Activated CD8-positive, alpha-beta memory T cell treated with anti-CD3 and anti-CD28 coated beads, Interleukin-2, amount 50 U/mL, for 48 hours (primary cell): ENCODE measurements around the gene TRIM43B.
"Not testable (repeated sequence)": the region's sequence is repeated elsewhere in the genome, so short reads cannot be mapped to it uniquely, and the experiment has no call there.

Source experiments
- DNase-seq: peaks from one replicate; pipeline ENCODE4 v3.0.0-alpha.2; 2020

TRIM43B gene

DNA sequence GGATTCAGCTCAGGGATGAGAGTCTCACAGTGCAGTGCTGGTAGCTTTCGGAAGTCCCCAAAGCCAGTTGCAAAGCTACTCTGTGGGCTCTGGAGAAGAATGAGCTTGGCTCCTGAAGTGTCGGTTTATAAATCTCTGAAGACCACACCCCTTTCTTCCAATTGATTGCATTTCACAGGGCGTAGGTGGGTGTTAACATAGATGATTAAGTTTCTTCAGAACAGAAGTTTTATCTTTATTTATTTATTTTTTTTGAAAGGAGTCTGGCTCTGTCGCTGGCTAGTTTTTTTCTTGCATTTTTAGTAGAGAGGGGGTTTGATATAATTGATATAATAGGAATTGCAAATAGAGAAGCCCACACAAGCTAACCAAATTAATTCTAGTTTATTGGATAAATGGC lies at the start of gene TRIM43B:
Gene TRIM43B (minus strand): TSS at position 101 of the 400 bp plus-strand sequence. CDS start 2,040 bp downstream, outside the sequence.
- DNase-seq: not testable (repeated sequence)

DNA sequence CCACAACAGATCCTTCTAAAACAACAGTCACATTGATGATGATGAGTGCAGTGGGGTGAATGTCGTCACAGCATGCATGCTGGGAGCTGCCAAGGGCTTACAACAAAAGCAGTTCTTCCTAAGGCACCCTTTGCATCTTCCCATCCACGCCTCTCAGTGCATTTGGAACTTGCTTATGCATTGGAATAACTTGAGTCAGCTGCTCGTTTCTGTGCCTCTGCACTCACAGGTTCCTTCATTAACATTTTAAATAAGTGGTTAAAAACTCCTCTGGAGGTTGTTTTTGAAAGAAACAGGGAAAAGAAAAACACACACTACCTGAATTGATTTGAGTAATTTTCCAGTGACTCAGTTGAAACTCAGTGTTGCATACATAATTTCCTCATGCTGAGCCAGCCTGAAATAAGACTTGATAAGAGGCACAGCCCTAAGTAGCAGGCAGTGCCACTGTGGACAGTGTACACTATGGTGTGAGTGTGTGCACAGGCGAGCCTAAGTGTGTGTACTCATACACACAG lies 46.8 kb upstream of the TRIM43B start:
- DNase-seq: no peak

DNA sequence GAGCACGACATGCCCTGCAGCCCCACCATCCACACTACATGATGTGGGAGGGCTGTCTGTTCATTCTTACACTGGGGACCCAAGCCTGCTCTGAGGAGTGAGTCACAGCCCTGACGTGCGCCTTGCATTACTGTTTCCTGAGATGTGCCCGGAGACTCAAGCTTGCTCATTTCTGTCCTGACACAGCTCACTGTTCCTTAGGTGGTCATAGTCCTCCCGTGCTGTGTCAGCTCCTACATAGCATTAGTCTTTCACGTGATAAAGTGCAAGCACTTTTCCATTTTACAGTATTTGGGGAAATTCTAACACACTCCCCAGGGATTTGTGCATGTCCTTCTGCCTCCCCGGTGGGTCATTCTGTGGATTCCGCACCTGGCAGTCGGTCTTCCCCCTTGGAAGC lies 46.2 kb upstream of the TRIM43B start:
- no peak for DNase-seq

DNA sequence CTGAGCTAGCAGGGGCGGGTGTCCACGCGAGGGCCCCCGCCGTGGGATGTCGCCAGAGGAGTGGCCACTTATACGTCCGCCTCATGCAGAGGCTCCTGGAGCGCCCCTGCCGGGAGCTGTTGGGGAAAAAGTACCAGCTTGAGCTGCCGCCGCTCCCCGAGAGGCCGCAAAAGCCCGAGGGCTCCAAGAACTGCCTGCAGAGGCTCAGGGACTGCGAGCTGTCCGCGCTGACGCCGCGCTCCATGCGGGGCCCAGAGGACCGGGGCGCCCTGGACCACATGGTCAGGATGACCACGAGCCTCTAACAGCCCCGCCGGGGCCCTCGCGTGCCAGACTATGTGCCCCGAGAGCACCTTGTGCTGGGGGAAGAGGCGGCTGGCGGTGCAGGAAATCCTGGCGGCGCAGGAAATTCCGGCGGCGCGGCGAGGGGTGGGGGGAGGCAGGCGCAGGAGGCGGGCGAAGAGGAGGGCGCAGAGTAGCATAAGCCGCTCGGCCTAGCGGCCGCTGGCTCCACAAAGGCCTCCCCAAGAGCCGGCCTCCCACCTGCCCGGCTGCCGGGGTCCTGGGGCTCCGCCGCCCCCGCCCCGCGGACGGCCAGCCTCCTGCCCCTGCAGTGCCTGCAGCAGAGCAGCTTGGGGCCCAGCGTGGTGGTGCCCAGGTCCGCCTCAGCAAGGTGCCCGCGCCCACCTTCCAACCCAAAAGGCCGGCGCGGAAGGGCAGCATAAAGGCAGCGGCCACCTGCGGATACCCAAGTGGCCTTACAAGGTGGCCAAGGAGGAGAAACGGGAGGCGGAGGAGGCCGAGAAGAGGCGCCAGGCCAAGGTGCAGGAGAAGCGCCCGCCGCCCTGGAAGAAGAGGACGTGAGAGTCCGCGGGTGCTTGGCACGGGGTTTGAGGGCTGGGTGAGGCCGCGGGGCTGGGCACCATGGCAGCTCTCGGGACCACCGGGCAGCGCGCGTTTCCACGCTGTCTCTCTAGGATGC lies 42.1 kb upstream of the TRIM43B start:
- peak; percentile 83 for DNase-seq

DNA sequence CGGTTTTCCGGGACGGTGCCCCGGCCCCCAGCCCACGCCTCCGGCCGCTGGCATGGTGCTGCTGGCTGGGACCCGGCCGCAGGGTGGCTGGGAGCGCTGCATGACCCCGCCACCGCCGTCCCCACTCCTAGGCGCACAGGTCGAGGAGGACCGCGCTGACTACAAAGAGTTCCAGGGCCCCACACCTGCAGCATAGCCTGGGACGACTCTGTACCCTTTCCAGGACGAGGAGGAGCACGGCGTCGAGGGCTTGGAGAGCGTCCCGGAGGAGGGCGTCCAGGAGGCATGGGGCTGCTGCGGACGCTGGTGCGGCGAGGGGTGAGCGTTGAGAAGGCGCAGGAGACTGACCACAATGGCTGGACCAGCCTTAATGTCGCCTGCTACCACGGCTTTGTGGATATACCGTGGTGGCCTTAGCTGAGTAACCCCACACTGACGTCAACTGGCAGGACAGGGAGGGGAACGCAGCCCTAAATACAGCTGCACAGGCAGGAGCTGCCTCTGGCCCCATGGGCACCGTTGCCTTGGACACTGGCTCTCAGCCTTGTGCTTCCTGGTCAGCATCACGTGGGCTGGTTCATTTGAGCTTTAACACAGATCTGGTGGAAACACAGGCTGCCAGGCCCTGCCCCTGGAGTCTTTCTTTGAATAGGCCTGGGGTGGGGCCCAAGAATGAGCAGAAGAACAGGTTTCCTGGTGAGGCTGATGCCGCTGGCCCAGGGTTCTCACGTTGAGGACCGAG lies 40.9 kb upstream of the TRIM43B start:
- no peak for DNase-seq

DNA sequence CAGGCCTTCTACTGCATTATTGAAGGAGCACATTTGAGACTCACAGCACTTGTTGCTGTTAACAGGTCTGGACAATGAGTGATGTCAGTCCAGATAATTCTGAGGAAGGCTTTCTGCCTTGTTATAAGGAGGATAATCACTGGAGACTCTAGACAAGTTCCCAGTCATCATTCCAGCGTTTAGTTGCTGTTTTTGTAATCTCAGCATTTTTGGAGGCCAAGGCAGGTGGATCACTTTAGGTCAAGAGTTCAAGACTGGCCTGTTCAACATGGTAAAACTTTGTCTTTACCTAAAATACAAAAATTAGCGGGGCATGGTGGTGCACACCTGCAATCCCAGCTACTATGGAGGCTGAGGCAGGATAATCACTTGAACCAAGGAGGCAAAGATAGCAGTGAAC lies 39.6 kb upstream of the TRIM43B start:
- DNase-seq: no peak

DNA sequence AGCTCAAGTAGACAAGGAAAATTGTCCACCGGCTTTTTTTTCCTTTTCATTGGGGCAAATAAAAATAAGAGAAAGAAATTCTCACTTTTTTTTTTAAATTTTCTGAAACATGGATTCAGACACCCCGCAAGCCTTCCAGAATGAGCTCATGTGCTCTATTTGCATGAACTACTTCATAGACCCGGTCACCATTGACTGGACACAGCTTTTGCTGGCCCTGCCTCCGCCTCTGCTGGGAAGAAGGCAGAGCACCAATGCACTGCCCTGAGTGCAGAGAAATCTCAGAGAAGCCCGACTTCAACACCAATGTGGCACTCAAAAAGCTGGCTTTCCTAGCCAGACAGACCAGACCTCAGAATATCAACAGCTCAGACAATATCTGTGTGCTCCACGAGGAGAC lies 30.2 kb upstream of the TRIM43B start:
- no peak for DNase-seq

DNA sequence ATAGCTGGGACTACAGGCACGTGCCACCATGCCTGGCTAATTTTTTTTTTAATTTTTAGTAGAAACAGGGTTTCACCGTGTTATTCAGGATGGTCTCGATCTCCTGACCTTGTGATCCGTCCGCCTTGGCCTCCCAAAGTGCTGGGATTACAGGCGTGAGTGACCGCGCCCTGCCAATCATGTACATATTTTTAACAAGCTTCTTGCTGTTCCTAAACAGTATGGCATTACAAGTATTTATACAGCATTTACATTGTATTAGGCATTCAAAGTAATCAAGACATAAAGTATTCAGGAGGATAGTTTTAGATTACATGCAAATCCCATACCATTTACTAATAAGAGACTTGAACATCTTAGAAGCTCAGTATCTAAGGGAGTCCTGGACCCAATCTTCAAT lies 29.7 kb upstream of the TRIM43B start:
- not testable (repeated sequence) for DNase-seq

DNA sequence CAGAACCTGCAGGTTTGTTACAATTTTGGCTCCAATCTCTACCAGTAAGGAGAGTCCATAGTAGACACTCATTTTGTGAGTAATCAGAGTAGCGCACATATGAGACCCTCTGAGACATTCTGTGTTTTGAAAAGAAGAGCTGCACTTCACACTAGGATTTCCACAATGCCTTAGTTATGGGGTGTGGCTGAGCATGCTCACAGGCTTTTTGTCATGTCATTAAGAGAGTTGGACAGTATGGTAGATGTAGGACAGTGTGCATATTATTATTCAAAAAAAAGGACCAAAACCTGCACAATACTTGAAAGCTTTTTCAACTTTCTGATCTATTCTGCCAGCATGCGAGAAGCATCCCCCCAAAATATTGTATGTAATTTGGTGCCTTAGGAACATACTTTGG lies 24.9 kb upstream of the TRIM43B start:
- no peak for DNase-seq

DNA sequence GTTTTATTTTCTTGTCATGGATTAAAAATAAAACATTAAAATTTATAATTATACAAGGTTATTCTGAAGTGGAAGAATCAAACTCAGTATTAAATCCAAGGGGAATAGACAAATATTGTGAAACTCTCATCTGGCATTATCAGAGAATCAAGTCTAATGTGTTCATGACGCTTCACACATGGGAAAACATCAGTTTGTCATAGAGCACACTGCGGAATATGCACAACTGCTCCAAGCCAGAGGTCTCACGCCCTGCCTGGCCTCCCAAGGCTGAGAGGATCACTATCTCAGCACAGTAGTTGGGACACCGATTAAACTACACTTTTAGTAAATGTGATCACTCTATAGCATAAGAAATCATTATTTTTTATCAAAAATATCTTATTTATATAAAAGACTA lies 20.7 kb upstream of the TRIM43B start:
- DNase-seq: no peak

DNA sequence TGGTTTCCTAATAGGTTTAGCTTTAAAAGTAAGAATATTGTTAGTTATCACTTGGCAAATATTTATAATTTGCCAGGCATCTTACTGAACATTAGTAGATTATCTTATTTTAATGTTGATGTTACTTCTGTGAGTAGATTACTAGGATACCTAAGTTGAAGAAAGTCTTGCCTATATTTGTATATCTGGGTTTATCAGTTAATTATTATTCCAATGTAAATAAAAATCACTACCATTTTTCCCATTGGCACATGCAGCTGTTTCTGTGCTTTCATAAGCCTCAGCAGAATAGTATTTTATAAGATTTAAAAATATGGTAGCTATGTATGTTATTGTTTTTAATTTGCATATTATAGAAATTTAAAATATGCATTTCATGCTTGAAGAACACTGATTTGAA lies 16.3 kb upstream of the TRIM43B start:
- no peak for DNase-seq

DNA sequence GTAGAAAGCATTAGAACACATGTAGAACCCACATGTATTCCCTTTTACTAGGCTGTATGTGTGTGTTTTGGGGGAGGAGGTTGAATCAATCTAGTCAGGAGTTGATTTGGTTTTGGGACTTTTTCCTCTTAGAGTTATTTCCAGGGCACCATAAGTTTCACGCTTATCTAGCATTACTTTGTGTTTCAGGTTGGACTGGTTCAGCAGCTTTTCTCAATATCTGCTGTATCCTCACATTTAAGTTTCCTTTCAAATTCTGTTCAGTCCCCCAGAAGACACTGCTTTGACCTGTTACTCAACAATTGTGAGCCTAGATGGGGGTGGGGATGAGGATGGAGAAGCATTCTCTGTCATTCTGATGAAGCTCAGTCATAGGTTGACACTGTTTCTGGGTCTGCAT lies 7.5 kb upstream of the TRIM43B start:
- not testable (repeated sequence) for DNase-seq

DNA sequence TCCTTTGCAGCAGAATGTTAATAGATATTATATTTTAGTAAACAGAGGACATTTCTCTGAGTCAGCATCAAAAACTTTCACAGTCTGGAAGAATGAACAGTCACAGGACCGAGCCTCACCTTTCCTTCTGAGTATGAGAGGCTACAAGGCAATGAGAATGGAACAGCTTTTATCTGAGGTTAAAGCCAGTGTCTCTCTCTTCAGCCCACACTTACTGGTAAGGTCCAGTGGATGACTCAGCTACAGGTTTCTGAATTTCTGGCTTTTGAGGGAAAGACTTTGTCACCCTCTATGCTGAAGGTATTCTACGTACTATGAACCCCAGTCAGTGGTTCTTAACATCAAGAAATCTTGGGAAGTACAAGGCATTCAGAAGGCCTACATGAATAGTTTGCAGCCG lies 9.5 kb downstream of the TRIM43B start:
- not testable (repeated sequence) for DNase-seq

DNA sequence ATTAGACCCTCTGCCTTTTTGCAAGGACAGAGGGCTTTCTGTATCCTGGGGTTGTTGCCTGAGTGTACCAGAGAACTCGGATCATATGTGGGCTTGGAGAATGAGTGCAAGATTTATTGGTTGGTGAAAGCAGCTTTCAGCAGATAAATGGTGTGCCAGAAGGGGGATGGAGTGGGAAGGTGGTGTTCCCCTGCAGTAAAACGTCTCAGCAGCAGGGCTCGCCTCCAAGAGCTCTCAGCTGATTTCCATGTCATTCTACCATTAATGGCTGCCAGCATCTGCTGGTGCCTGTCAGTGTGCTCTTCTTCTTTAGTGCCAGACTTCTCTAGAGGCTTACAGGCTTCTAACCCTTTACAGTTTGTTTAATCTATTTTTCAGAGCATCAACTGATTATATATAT lies 16.6 kb downstream of the TRIM43B start:
- DNase-seq: not testable (repeated sequence)

DNA sequence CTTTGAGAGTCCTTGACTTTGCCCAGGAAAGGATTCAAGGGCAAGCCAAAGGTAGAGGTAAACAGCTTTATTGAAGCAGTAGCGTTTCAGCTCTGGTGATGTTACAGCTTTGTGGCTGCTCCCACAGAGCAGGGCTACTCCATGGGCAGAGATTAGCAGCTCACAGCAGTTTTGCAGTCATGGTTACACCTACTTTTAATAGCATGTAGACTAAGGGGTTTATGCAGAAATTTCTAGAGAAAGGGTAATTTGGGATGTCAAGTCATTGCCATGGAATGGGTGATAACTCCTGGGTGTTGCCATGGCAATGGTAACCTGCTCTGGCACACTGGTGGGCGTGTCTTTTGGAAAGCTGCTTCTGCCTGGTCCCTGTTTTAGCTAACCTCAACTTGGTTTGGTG lies 18.0 kb downstream of the TRIM43B start:
- not testable (repeated sequence) for DNase-seq

DNA sequence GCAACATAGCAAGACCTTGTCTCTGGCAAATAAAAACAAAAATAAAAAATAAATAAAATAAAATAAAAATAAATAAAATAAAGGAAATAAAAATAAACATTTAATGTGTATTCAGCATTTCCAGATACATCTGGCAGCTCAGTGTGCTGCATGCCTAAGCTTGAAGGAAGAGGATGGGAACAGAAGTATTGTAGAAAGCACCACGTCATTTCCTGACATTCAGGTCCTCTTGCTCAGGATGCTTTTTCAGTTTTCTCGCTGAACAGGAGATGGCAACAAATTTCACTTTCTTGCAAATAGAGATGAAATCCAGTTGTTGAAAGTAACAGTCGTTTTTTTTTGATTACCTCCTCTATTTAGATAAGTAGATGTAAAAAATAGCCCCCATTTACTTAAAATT lies 21.3 kb downstream of the TRIM43B start:
- not testable (repeated sequence) for DNase-seq

DNA sequence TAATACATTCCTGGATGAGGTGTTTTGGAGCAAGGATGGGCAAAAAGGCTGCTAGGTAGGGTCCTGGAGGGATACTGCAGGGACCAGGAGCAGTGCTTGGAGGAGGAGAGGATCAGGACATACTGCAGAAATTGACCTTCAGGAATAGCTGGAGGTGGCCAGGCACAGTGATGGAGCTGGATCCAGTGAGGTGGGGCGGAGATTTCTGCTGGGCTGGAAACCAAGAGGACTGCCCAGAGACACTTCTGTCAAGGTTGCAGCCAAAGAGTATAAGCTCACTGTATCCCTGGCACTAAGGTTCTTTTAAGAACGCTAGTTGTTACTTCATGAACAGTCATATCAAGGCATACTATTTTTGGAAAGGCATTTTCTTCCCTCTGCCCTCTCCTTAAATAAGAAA lies 39.2 kb downstream of the TRIM43B start:
- DNase-seq: not testable (repeated sequence)

DNA sequence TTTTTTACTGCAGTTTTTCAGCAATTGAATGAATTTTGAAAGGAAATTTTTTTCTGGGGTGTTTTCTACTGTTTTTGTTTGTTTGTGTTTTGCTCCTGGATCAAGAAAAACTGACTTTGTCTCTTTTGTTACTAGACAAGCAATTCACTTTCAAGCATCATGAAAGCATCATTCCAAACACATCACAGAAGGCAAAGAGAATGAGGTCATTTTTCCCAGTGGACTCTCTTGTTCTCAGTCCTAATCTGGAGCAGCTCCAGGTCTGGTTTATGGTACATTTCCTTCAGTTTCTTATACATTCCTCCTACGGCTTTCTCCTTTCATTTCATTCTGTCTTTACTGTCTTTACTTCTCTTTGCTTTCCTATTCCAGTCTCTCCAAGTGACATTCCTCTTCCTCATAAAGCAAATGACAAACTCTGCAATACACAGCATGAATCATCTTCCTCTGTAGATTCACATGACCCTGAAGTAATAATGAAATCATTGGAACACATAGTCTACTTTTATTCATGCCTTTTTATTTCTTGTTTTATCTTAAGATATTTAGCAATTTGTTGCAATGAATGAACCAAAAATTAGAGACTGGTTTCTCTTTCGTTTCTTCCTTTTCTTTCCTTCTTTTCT lies 42.0 kb downstream of the TRIM43B start:
- not testable (repeated sequence) for DNase-seq

DNA sequence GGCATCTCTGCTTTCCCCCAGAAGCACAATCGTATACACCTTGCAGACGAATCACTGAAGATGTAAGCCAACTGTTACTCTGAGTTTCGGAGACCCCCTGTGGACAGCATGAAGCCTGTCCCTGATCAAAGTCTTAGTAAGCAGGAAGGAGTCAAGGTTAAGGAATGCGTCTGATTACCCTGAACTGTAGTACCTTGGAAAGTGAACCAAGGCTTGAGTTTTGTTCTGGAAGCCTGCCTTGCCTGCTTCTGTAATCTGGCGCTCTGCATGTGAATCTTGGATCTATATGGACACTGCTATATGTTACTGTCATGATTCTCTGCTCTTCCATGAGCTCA lies 48.7 kb downstream of the TRIM43B start:
- DNase-seq: not testable (repeated sequence)

DNA sequence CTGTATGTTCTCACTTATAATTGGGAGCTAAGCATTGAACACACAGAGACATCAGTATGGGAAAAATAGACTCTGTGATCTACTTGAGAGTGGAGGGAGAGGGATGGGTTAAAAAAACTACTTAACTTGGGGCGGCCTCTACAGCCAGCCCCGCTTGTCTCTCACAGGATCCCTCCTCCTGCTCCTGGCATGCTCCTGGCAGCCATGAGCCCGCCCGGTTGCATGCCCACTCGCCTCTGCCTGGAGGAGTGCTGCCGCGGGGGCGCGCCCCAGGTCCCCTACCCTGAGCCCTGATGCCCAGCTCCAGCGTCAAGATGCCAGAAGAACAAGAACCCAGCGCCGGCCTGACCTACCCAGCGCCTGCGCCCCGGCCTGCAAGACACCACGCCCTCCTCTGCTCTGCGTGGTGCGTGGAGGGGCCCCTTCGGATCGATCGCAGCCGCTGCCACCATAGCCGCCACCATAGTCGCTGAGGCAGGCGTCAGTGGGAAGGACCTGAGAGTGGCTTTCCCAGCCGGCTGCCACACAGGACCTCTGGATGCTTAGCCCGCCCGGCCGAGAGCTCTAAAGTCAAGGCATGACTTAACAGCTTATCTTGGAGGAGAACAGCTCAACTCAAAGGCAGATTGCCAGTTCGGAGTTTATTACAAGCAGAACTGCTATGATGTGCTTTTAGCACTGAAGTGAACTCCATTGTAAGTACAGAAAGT lies 49.2 kb downstream of the TRIM43B start:
- not testable (repeated sequence) for DNase-seq

DNA sequence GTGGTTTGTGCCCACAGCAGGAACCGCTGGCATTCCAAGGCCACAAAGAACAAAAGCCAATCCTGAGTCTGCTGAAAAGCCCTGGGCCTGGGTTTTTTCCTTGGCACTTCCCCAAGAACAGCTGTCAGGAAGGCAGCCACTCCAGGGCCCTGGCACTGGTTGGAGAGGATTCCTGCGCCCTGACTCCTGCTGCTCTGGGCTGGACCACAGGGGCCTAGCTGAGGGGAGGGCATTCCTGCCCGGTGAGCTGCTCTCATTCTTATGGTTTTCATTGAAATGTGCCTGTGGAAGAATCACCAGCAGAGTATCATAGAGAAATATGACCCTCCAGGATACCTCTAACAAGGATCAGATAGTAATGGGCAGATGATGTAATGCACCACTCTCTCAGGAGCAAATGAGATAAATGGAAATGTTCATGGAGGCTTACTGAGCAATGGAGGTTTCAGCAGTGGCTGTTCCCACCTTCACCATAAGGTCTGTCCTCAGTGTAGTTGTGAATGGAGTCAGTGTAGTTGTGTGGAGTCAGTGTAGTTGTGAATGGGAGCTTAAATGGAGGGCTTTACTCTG lies 50.0 kb downstream of the TRIM43B start:
- not testable (repeated sequence) for DNase-seq

DNA sequence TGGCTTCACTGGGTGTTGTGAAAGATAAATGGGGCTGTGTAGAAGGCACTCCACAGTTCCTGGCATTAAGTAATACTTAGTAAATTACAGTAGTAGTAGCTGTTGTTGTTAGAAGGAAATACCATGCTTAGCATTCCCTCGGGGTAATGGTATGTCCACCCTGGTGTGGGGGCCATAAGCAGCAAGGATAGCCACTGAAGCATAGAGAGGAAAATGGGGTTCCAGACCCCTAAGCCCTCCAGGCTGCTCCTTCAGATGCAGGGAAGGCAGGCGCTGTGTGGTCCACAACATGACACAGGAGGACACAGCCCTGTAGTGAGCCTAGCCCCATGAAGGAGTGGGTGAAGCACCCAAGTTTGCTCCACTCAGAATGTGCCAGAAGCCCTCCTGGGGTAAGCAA lies 50.6 kb downstream of the TRIM43B start:
- DNase-seq: not testable (repeated sequence)
